Caco-2 (cell line): ENCODE measurements around the gene DEPP1. TPM values are rescaled to one million over a fixed set of nuclear protein-coding genes. Genes with fewer than 3 reads are reported as not detected.
A peak's percentile ranks its signal among the peaks of the same experiment; 100 is the strongest.

Experiments
- BruUV-seq: library from RNA; stranded (reverse); fragments of 400-500 nt; replicated peaks from 2 replicates; lab custom pipeline; 2021; lab: Mats Ljungman, UMichigan
- CTCF ChIA-PET: fragments of 300-600 bp; sonication (Branson Sonifier 250); formaldehyde crosslinking; loops from one replicate; lab custom pipeline; 2022; ENCODE audit warnings: antibody characterized with exemption; lab: Charles Lee
- POLR2A ChIA-PET: fragments of 300-600 bp; sonication (Branson Sonifier 250); formaldehyde crosslinking; loops from one replicate; lab custom pipeline; 2022; ENCODE audit warnings: antibody characterized with exemption; lab: Charles Lee
- DNase-seq, 2 experiments: peaks; one replicate each; pipeline versions ENCODE4 v3.0.0 to v3.0.0-alpha.2; 2020 to 2022
- H3K27me3 ChIP-seq: replicated peaks from 2 replicates; pipeline ENCODE4 v1.6.0; 2011; ENCODE audit warnings: low read length; ENCODE audit not compliant: control insufficient read depth, insufficient read depth
- H3K36me3 ChIP-seq: 2 replicates; pipeline ENCODE4 v1.5.1; 2011; ENCODE audit warnings: low read length; ENCODE audit not compliant: control insufficient read depth, insufficient read depth
- H3K4me1 ChIP-seq: fragments of 250-450 bp; sonication (Bioruptor Pico); 2 replicates; pipeline ENCODE4 v1.5.1; 2020; ENCODE audit warnings: mild to moderate bottlenecking
- H3K4me3 ChIP-seq: 2 replicates; pipeline ENCODE4 v1.5.1; 2011; ENCODE audit warnings: low read depth, mild to moderate bottlenecking, control low read depth, low read length
- H3K9me3 ChIP-seq: fragments of 250-450 bp; sonication (Bioruptor Pico); 2 replicates; pipeline ENCODE4 v1.5.1; 2020; ENCODE audit warnings: mild to moderate bottlenecking, moderate library complexity
- H3K27ac Mint-ChIP-seq: one replicate; pipeline ENCODE4 v1.8.0; 2022; ENCODE audit warnings: mixed read lengths; ENCODE audit not compliant: unreplicated experiment
- H3K27me3 Mint-ChIP-seq: one replicate; pipeline ENCODE4 v1.8.0; 2022; ENCODE audit warnings: mixed read lengths; ENCODE audit not compliant: insufficient read depth, unreplicated experiment
- H3K36me3 Mint-ChIP-seq: one replicate; pipeline ENCODE4 v1.8.0; 2022; ENCODE audit warnings: mild to moderate bottlenecking, mixed read lengths; ENCODE audit not compliant: insufficient read depth, unreplicated experiment
- H3K4me1 Mint-ChIP-seq: one replicate; pipeline ENCODE4 v1.8.0; 2022; ENCODE audit warnings: low read depth, mixed read lengths; ENCODE audit not compliant: unreplicated experiment
- H3K4me3 Mint-ChIP-seq: one replicate; pipeline ENCODE4 v1.8.0; 2022; ENCODE audit warnings: mild to moderate bottlenecking, moderate library complexity, mixed read lengths; ENCODE audit not compliant: unreplicated experiment
- H3K9me3 Mint-ChIP-seq: one replicate; pipeline ENCODE4 v1.8.0; 2022; ENCODE audit warnings: mixed read lengths; ENCODE audit not compliant: unreplicated experiment
- CTCF ChIP-seq, 2 experiments: fragments of 200-600 bp in 1 of 2; IDR thresholded peaks; 1 replicate in 1 of 2; 2 replicates in 1 of 2; pipeline versions ENCODE4 v1.5.1 to v1.8.0; 2011 to 2022; ENCODE audit warnings: antibody characterized with exemption in 1 of 2, control low read depth in 1 of 2, inconsistent platforms in 1 of 2, low read depth in 1 of 2, low read length in 1 of 2, mild to moderate bottlenecking in 1 of 2, moderate library complexity in 1 of 2; ENCODE audit not compliant: insufficient read depth in 1 of 2, severe bottlenecking in 1 of 2, unreplicated experiment in 1 of 2
- intact Hi-C: fragments of 100-400 bp; cut with micrococcal nuclease; formaldehyde crosslinking; loops from one replicate; pipeline ENCODE4 v1.10.0; 2022; ENCODE audit not compliant: unreplicated experiment
- total RNA-seq: library from RNA; stranded (reverse); gene quantifications from 2 replicates; pipeline ENCODE4 v1.2.3, GENCODE V29; 2022

The DEPP1 gene
- total RNA-seq, 1 experiment from 2014 or later: 13.6 TPM

GRCh38 chr10:44998146-44998631 lies 19.6 kb upstream of the DEPP1 start:
- intact Hi-C loops: no loop called here
- no peaks in the 10 kb centered on the region for H3K9me3 Mint-ChIP-seq
- no peaks in the 10 kb centered on the region for H3K27me3 Mint-ChIP-seq
- POLR2A ChIA-PET: no interaction called here
- no peak overlapping the region for H3K27ac Mint-ChIP-seq
- no peaks in the 10 kb centered on the region for H3K9me3 ChIP-seq
- H3K36me3 ChIP-seq: no peaks in the 10 kb centered on the region
- no peak overlapping the region for H3K4me3 Mint-ChIP-seq
- no peak overlapping the region for H3K4me3 ChIP-seq
- H3K4me1 ChIP-seq: peaks cover 57% of the 10 kb centered on the region
- DNase-seq: no peak
- CTCF ChIA-PET: no interaction called here
- H3K4me1 Mint-ChIP-seq: peaks cover 48% of the 10 kb centered on the region
- H3K27me3 ChIP-seq: no peaks in the 10 kb centered on the region
- no peak for TF ChIP-seq CTCF (IDR thresholded peaks at IDR 0.05; ENCODE audit: insufficient read depth in 1 of 2, low read depth in 1 of 2, low read length in 1 of 2, severe bottlenecking in 1 of 2, unreplicated experiment in 1 of 2)
- BruUV-seq: no TSS peak
- peaks cover 35% of the 10 kb centered on the region for H3K36me3 Mint-ChIP-seq

GRCh38 chr10:44997105-44997748 lies 18.6 kb upstream of the DEPP1 start:
- ChIA-PET CTCF (no interaction called here), POLR2A (no interaction called here)
- no peaks in the 10 kb centered on the region for H3K9me3 ChIP-seq
- H3K27me3 ChIP-seq: no peaks in the 10 kb centered on the region
- no TSS peak for BruUV-seq
- H3K36me3 Mint-ChIP-seq: peaks cover 37% of the 10 kb centered on the region
- H3K4me1 ChIP-seq: peaks cover 57% of the 10 kb centered on the region
- peaks cover 43% of the 10 kb centered on the region for H3K4me1 Mint-ChIP-seq
- no peak for TF ChIP-seq CTCF (IDR thresholded peaks at IDR 0.05; ENCODE audit: insufficient read depth in 1 of 2, low read depth in 1 of 2, low read length in 1 of 2, severe bottlenecking in 1 of 2, unreplicated experiment in 1 of 2)
- no peaks in the 10 kb centered on the region for H3K9me3 Mint-ChIP-seq
- no peak for DNase-seq
- H3K36me3 ChIP-seq: no peaks in the 10 kb centered on the region
- no peaks in the 10 kb centered on the region for H3K27me3 Mint-ChIP-seq
- H3K4me3 ChIP-seq: no peak overlapping the region
- intact Hi-C loops: no loop called here
- no peak overlapping the region for H3K27ac Mint-ChIP-seq
- no peak overlapping the region for H3K4me3 Mint-ChIP-seq

GRCh38 chr10:44995914-44996669 lies 17.5 kb upstream of the DEPP1 start:
- intact Hi-C loops: no loop called here
- Histone ChIP-seq H3K4me3 (no peak overlapping the region), H3K36me3 (no peaks in the 10 kb centered on the region), H3K27me3 (no peaks in the 10 kb centered on the region), H3K4me1 (peaks cover 54% of the 10 kb centered on the region), H3K9me3 (no peaks in the 10 kb centered on the region)
- H3K4me3 Mint-ChIP-seq: no peak overlapping the region
- peak overlapping the region; percentile 60 for H3K27ac Mint-ChIP-seq
- BruUV-seq: no TSS peak
- TF ChIP-seq CTCF (IDR thresholded peaks at IDR 0.05; ENCODE audit: insufficient read depth in 1 of 2, low read depth in 1 of 2, low read length in 1 of 2, severe bottlenecking in 1 of 2, unreplicated experiment in 1 of 2): no peak
- peaks cover 48% of the 10 kb centered on the region for H3K4me1 Mint-ChIP-seq
- no peaks in the 10 kb centered on the region for H3K9me3 Mint-ChIP-seq
- peak in 1 of 2 experiments; percentile 66 for DNase-seq
- POLR2A ChIA-PET: interaction anchor here (0.9 to 1.2 kb wide), 2 partner anchors 17 to 37 kb away, joined by 3 to 4 read pairs; partner anchors contain the start of genes DEPP1 and RASSF4
- peaks cover 32% of the 10 kb centered on the region for H3K36me3 Mint-ChIP-seq
- CTCF ChIA-PET: interaction anchor here (4.8 kb wide), 1 partner anchor 63 kb away, joined by 27 read pairs; no protein-coding TSS in a partner anchor
- no peaks in the 10 kb centered on the region for H3K27me3 Mint-ChIP-seq
